DND-41 (cell line): ENCODE data around the gene SESTD1.

Experiments
- EZH2 ChIP-seq: IDR thresholded peaks from 3 replicates; pipeline ENCODE4 v1.6.1; 2012; ENCODE audit warnings: borderline replicate concordance, low read depth, mild to moderate bottlenecking, moderate library complexity, low read length, inconsistent platforms; ENCODE audit not compliant: severe bottlenecking
- TF ChIP-seq, protein P1 (sequence below): IDR thresholded peaks from 2 replicates; pipeline ENCODE4 v1.5.1; 2012; ENCODE audit warnings: borderline replicate concordance, low read length, moderate library complexity, mild to moderate bottlenecking; ENCODE audit not compliant: poor library complexity, severe bottlenecking; ENCODE audit errors: extremely low read depth

DNA sequence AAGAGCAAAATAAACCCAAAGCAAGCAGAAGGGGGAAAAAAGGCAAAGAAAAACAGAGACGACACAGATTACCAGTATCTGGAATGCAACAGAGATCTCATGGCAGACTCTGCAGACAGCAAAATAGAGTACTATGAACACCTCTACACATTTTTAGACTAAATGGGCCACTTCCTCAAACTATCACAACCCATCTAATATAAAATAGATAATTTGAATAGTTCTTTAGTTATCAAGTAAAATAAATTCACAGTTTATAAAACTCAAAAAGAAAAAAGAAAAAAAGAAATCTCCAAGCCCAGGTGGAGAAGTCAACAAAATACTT, 16.6 kb downstream of the SESTD1 start:
- TF ChIP-seq, protein P1, sequence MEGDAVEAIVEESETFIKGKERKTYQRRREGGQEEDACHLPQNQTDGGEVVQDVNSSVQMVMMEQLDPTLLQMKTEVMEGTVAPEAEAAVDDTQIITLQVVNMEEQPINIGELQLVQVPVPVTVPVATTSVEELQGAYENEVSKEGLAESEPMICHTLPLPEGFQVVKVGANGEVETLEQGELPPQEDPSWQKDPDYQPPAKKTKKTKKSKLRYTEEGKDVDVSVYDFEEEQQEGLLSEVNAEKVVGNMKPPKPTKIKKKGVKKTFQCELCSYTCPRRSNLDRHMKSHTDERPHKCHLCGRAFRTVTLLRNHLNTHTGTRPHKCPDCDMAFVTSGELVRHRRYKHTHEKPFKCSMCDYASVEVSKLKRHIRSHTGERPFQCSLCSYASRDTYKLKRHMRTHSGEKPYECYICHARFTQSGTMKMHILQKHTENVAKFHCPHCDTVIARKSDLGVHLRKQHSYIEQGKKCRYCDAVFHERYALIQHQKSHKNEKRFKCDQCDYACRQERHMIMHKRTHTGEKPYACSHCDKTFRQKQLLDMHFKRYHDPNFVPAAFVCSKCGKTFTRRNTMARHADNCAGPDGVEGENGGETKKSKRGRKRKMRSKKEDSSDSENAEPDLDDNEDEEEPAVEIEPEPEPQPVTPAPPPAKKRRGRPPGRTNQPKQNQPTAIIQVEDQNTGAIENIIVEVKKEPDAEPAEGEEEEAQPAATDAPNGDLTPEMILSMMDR: no peak
- no peak for TF ChIP-seq EZH2
